Fibroblast of lung (primary cell): ENCODE data around the gene TBL1XR1.

Experiments
- CTCF ChIP-seq, 2 donors: IDR thresholded peaks in 1 of 2; conservative IDR thresholded peaks in 1 of 2; 1 replicate in 1 of 2; 2 replicates in 1 of 2; pipeline ENCODE4 v1.5.1; 2011 to 2012; ENCODE audit warnings: low read length in 2 of 2, control low read depth in 1 of 2, inconsistent platforms in 1 of 2, low read depth in 1 of 2, mild to moderate bottlenecking in 1 of 2
- EZH2 ChIP-seq: IDR thresholded peaks from 2 replicates; pipeline ENCODE4 v1.5.1; 2012; ENCODE audit warnings: low read length, control low read depth, mild to moderate bottlenecking; ENCODE audit errors: missing control alignments

- no peak for TF ChIP-seq CTCF (conservative IDR thresholded peaks at IDR 0.05 in 1 of 2, IDR thresholded peaks at IDR 0.05 in 1 of 2; ENCODE audit: low read depth in 1 of 2, low read length in 2 of 2)
- TF ChIP-seq EZH2, result no peak
Measured at GRCh38 chr3:177236704-177237103, 39.4 kb upstream of the TBL1XR1 start.
